Activated naive CD8-positive, alpha-beta T cell (primary cell): ENCODE results near the gene HELZ2.
A peak's percentile ranks its signal among the peaks of the same experiment; 100 is the strongest.
"Not testable (repeated sequence)": the region's sequence is repeated elsewhere in the genome, so short reads cannot be mapped to it uniquely, and the experiment has no call there.

Experiments used
- H3K27ac Mint-ChIP-seq: one replicate; pipeline ENCODE4 v1.8.0; 2021; ENCODE audit warnings: mixed read lengths
- H3K27me3 Mint-ChIP-seq: one replicate; pipeline ENCODE4 v1.8.0; 2021; ENCODE audit warnings: mixed read lengths
- H3K36me3 Mint-ChIP-seq: one replicate; pipeline ENCODE4 v1.8.0; 2021; ENCODE audit warnings: mixed read lengths
- H3K4me1 Mint-ChIP-seq: one replicate; pipeline ENCODE4 v1.8.0; 2021; ENCODE audit warnings: low read depth, mixed read lengths
- H3K4me3 Mint-ChIP-seq: one replicate; pipeline ENCODE4 v1.8.0; 2021; ENCODE audit warnings: mild to moderate bottlenecking, mixed read lengths
- H3K9me3 Mint-ChIP-seq: one replicate; pipeline ENCODE4 v1.8.0; 2021; ENCODE audit warnings: low read depth, mixed read lengths

HELZ2 gene

GRCh38 chr20:63574156-63574828, at the start of gene HELZ2:
Gene HELZ2, minus strand, starts transcription at chr20:63574239. Its CDS starts 1,854 bp downstream, at chr20:63572385.
- Mint-ChIP-seq H3K4me1 (peaks cover 6% of the 10 kb centered on the region), H3K27me3 (no peaks in the 10 kb centered on the region), H3K36me3 (no peaks in the 10 kb centered on the region), H3K4me3 (peak within 1 kb of the TSS; percentile 73), H3K27ac (no peak within 1 kb of the TSS), H3K9me3 (no peaks in the 10 kb centered on the region)

GRCh38 chr20:63622732-63623131, 48.7 kb upstream of the HELZ2 start:
- Mint-ChIP-seq H3K9me3 (no peaks in the 10 kb centered on the region), H3K27ac (no peak overlapping the region), H3K27me3 (no peaks in the 10 kb centered on the region), H3K4me1 (peaks cover 24% of the 10 kb centered on the region), H3K36me3 (peaks cover 3% of the 10 kb centered on the region), H3K4me3 (no peak overlapping the region)

- no peak overlapping the region for H3K4me3 Mint-ChIP-seq
- no peaks in the 10 kb centered on the region for H3K27me3 Mint-ChIP-seq
Observed at GRCh38 chr20:63622096-63622495, 48.1 kb upstream of the HELZ2 start.

GRCh38 chr20:63620991-63621390, 47.0 kb upstream of the HELZ2 start:
- Mint-ChIP-seq H3K4me1 (peaks cover 24% of the 10 kb centered on the region), H3K4me3 (no peak overlapping the region), H3K9me3 (no peaks in the 10 kb centered on the region), H3K27me3 (no peaks in the 10 kb centered on the region), H3K36me3 (peaks cover 6% of the 10 kb centered on the region), H3K27ac (no peak overlapping the region)

More at GRCh38 chr20:63622096-63622495, 48.1 kb upstream of the HELZ2 start:
- H3K4me1 Mint-ChIP-seq, result peaks cover 24% of the 10 kb centered on the region
- H3K27ac Mint-ChIP-seq, result no peak overlapping the region
- no peaks in the 10 kb centered on the region for H3K9me3 Mint-ChIP-seq
- peaks cover 5% of the 10 kb centered on the region for H3K36me3 Mint-ChIP-seq

- no peak overlapping the region for H3K4me3 Mint-ChIP-seq
- no peak overlapping the region for H3K27ac Mint-ChIP-seq
- H3K27me3 Mint-ChIP-seq, result no peaks in the 10 kb centered on the region
- no peaks in the 10 kb centered on the region for H3K9me3 Mint-ChIP-seq
- peaks cover 6% of the 10 kb centered on the region for H3K36me3 Mint-ChIP-seq
- peaks cover 19% of the 10 kb centered on the region for H3K4me1 Mint-ChIP-seq
Observed at GRCh38 chr20:63619505-63619904, 45.5 kb upstream of the HELZ2 start.

- Mint-ChIP-seq H3K36me3 (peaks cover 6% of the 10 kb centered on the region), H3K4me3 (no peak overlapping the region), H3K4me1 (peaks cover 17% of the 10 kb centered on the region), H3K9me3 (no peaks in the 10 kb centered on the region), H3K27me3 (no peaks in the 10 kb centered on the region), H3K27ac (no peak overlapping the region)
Observed at GRCh38 chr20:63619086-63619485, 45.0 kb upstream of the HELZ2 start.

- H3K36me3 Mint-ChIP-seq, result peaks cover 6% of the 10 kb centered on the region
- H3K4me1 Mint-ChIP-seq, result peaks cover 17% of the 10 kb centered on the region
- no peaks in the 10 kb centered on the region for H3K9me3 Mint-ChIP-seq
- no peak overlapping the region for H3K27ac Mint-ChIP-seq
- H3K4me3 Mint-ChIP-seq, result no peak overlapping the region
- H3K27me3 Mint-ChIP-seq, result no peaks in the 10 kb centered on the region
Observed at GRCh38 chr20:63618291-63618980, 44.4 kb upstream of the HELZ2 start.

GRCh38 chr20:63617876-63618265, 43.8 kb upstream of the HELZ2 start:
- Mint-ChIP-seq H3K9me3 (no peaks in the 10 kb centered on the region), H3K27me3 (no peaks in the 10 kb centered on the region), H3K4me3 (no peak overlapping the region), H3K27ac (no peak overlapping the region), H3K4me1 (peaks cover 13% of the 10 kb centered on the region), H3K36me3 (peaks cover 6% of the 10 kb centered on the region)

- no peak overlapping the region for H3K4me3 Mint-ChIP-seq
- no peaks in the 10 kb centered on the region for H3K9me3 Mint-ChIP-seq
- peaks cover 11% of the 10 kb centered on the region for H3K4me1 Mint-ChIP-seq
- H3K27ac Mint-ChIP-seq, result no peak overlapping the region
- no peaks in the 10 kb centered on the region for H3K27me3 Mint-ChIP-seq
- peaks cover 3% of the 10 kb centered on the region for H3K36me3 Mint-ChIP-seq
Observed at GRCh38 chr20:63617092-63617875, 43.2 kb upstream of the HELZ2 start.

- not testable (repeated sequence) for H3K36me3 Mint-ChIP-seq, H3K27ac Mint-ChIP-seq, H3K4me3 Mint-ChIP-seq, H3K9me3 Mint-ChIP-seq, H3K27me3 Mint-ChIP-seq, H3K4me1 Mint-ChIP-seq
Observed at GRCh38 chr20:63613863-63614594, 40.0 kb upstream of the HELZ2 start.

GRCh38 chr20:63612276-63612931, 38.4 kb upstream of the HELZ2 start:
- no peak overlapping the region for H3K27ac Mint-ChIP-seq
- H3K27me3 Mint-ChIP-seq, result no peaks in the 10 kb centered on the region
- peaks cover 2% of the 10 kb centered on the region for H3K4me1 Mint-ChIP-seq
- no peaks in the 10 kb centered on the region for H3K9me3 Mint-ChIP-seq
- H3K36me3 Mint-ChIP-seq, result peaks cover 3% of the 10 kb centered on the region
- no peak overlapping the region for H3K4me3 Mint-ChIP-seq

- H3K9me3 Mint-ChIP-seq, result no peaks in the 10 kb centered on the region
- H3K4me3 Mint-ChIP-seq, result no peak overlapping the region
- no peak overlapping the region for H3K27ac Mint-ChIP-seq
- no peaks in the 10 kb centered on the region for H3K36me3 Mint-ChIP-seq
- H3K4me1 Mint-ChIP-seq, result peaks cover 2% of the 10 kb centered on the region
- H3K27me3 Mint-ChIP-seq, result no peaks in the 10 kb centered on the region
Observed at GRCh38 chr20:63611646-63612045, 37.6 kb upstream of the HELZ2 start.

GRCh38 chr20:63610581-63611435, 36.8 kb upstream of the HELZ2 start:
- Mint-ChIP-seq H3K36me3 (no peaks in the 10 kb centered on the region), H3K4me3 (no peak overlapping the region), H3K9me3 (no peaks in the 10 kb centered on the region), H3K27me3 (no peaks in the 10 kb centered on the region), H3K4me1 (peaks cover 2% of the 10 kb centered on the region), H3K27ac (no peak overlapping the region)

- Mint-ChIP-seq H3K36me3 (peaks cover 4% of the 10 kb centered on the region), H3K4me1 (no peaks in the 10 kb centered on the region), H3K9me3 (no peaks in the 10 kb centered on the region), H3K4me3 (no peak overlapping the region), H3K27ac (no peak overlapping the region), H3K27me3 (no peaks in the 10 kb centered on the region)
Observed at GRCh38 chr20:63606686-63607085, 32.6 kb upstream of the HELZ2 start.
